Transverse colon (tissue), 4 donors: ENCODE data around the gene PRSS57. TPM values are rescaled to one million over a fixed set of nuclear protein-coding genes. Genes with fewer than 3 reads are reported as not detected.

Experiments
- DNase-seq: peaks from one replicate; pipeline ENCODE4 v3.0.0-alpha.2; 2019
- H3K27ac ChIP-seq, 4 donors: fragments of 200-600 bp; sonication (generic); 2 replicates each; pipeline ENCODE4 v1.5.1; 2016 to 2018; ENCODE audit warnings: inconsistent platforms in 4 of 4
- H3K27me3 ChIP-seq: fragments of 200-600 bp; sonication (generic); 2 replicates; pipeline ENCODE4 v1.5.1; 2017; ENCODE audit warnings: inconsistent platforms
- H3K36me3 ChIP-seq, 4 donors: fragments of 200-600 bp; sonication (generic); 2 replicates each; pipeline ENCODE4 v1.5.1; 2017 to 2019; ENCODE audit warnings: inconsistent platforms in 4 of 4
- H3K4me1 ChIP-seq, 4 donors: fragments of 200-600 bp; sonication (generic); 2 replicates each; pipeline ENCODE4 v1.5.1; 2017 to 2020; ENCODE audit warnings: inconsistent platforms in 4 of 4
- H3K4me3 ChIP-seq, 4 donors: fragments of 200-600 bp; sonication (generic); 1 replicate in 1 of 4; 2 replicates in 3 of 4; pipeline versions ENCODE4 v1.5.1 to v1.6.1; 2017 to 2019; ENCODE audit warnings: inconsistent platforms in 4 of 4
- H3K9me3 ChIP-seq, 2 donors: fragments of 200-600 bp; sonication (generic); 2 replicates each; pipeline ENCODE4 v1.5.1; 2017 to 2019; ENCODE audit warnings: inconsistent platforms in 2 of 2
- CTCF ChIP-seq, 5 experiments: fragments of 200-600 bp in 3 of 5; fragments of 450-650 bp in 2 of 5; sonication (generic) in 3 of 5; IDR thresholded peaks; 1 replicate in 2 of 5; 2 replicates in 3 of 5; pipeline ENCODE4 v1.5.1; 2016 to 2017; ENCODE audit warnings: antibody characterized with exemption in 5 of 5, inconsistent platforms in 3 of 5, mild to moderate bottlenecking in 2 of 5, moderate library complexity in 1 of 5
- EP300 ChIP-seq: sonication (generic); formaldehyde crosslinking; IDR thresholded peaks from one replicate; pipeline ENCODE4 v1.6.1; 2017; ENCODE audit warnings: antibody characterized with exemption, low read depth
- POLR2A ChIP-seq: fragments of 450-650 bp; IDR thresholded peaks from one replicate; pipeline ENCODE4 v1.6.1; 2016; ENCODE audit warnings: antibody characterized with exemption, mild to moderate bottlenecking, moderate library complexity
- POLR2AphosphoS5 ChIP-seq, 3 donors: sonication (generic); formaldehyde crosslinking; IDR thresholded peaks; one replicate each; pipeline ENCODE4 v1.6.1; 2016; ENCODE audit warnings: antibody characterized with exemption in 3 of 3
- WGBS, 2 donors: methylation state at CpG; one replicate each; pipeline ENCODE4 v1.1.5; 2018; ENCODE audit warnings: low coverage in 1 of 2; 5-methylcytosine and 5-hydroxymethylcytosine counted together
- in situ Hi-C, 4 donors: fragments of 200-750 bp; cut with MboI; loops; one replicate each; pipeline versions ENCODE4 v1.15.0 to v1.15.1; 2017; ENCODE audit warnings: low sequenced_read_pairs in 3 of 4, low pct_ligation_motif_present in 1 of 4, low pct_unique_long_range_greater_than_20kb in 1 of 4
- intact Hi-C: fragments of 100-400 bp; cut with DNase I; formaldehyde crosslinking; loops from one replicate; pipeline ENCODE4 v1.15.1; 2023; ENCODE audit warnings: low total_unique reads
- total RNA-seq, 4 donors: library from RNA; depleted of rRNA; stranded (reverse); fragments of >200 nt; gene quantifications; one replicate each; pipeline ENCODE4 v1.1.0, GENCODE V29; 2016

The PRSS57 gene
- total RNA-seq, 4 donors from 2014 or later: not detected

- Histone ChIP-seq H3K27me3 (no peaks in the 10 kb centered on the region), H3K27ac (no peak overlapping the region), H3K36me3 (no peaks in the 10 kb centered on the region), H3K4me1 (peaks cover 42 to 50% (median 44%) of the 10 kb centered on the region in 4 donors), H3K9me3 (no peaks in the 10 kb centered on the region), H3K4me3 (no peak overlapping the region)
- 77% methylated on average over 19 of the region's 19 CpGs; no CpG with 5 or more reads in 1 of the 2 donors for WGBS, 2 donors
- TF ChIP-seq CTCF (IDR thresholded peaks at IDR 0.05) (no peak), EP300 (no peak), POLR2A (no peak), POLR2AphosphoS5 (IDR thresholded peaks at IDR 0.05) (no peak)
- in situ Hi-C loops (no loop called here), intact Hi-C loops (no loop called here)
- no peak for DNase-seq
Observed at GRCh38 chr19:657611-658010, 37.6 kb downstream of the PRSS57 start.

GRCh38 chr19:656751-657559 lies 38.3 kb downstream of the PRSS57 start:
- in situ Hi-C loops (no loop called here), intact Hi-C loops (no loop called here)
- no peak overlapping the region for H3K4me3 ChIP-seq
- WGBS, 2 donors: 79% methylated on average over 36 of the region's 43 CpGs; no CpG with 5 or more reads in 1 of the 2 donors
- no peaks in the 10 kb centered on the region for H3K9me3 ChIP-seq
- TF ChIP-seq POLR2AphosphoS5 (IDR thresholded peaks at IDR 0.05): no peak
- no peak overlapping the region for H3K27ac ChIP-seq
- peaks cover 42 to 47% (median 43%) of the 10 kb centered on the region in 4 donors for H3K4me1 ChIP-seq
- peaks cover 0 to 3% (median 0%) of the 10 kb centered on the region in 4 donors for H3K36me3 ChIP-seq
- no peaks in the 10 kb centered on the region for H3K27me3 ChIP-seq
- DNase-seq: no peak

DNA sequence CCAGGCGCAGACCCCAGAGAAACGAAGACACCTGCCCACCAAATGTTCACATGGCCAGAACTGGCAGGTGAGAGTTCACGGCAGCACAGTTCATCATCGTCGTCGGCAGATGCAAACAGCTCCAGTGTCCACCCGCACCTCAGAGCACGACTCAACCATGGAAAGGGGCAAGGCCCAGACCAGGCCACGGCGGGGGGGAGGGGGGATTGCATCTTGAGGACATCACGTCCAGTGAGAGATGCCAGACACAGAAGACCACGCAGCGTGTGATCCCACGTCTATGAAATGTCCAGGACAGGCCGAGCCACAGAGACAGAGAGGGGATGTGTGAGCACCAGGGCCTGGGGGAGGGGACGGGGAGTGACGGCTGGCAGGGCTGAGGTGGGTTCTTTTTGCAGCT lies 39.6 kb downstream of the PRSS57 start:
- no peaks in the 10 kb centered on the region for H3K27me3 ChIP-seq
- in situ Hi-C loops (no loop called here), intact Hi-C loops (no loop called here)
- TF ChIP-seq CTCF (IDR thresholded peaks at IDR 0.05) (no peak), POLR2AphosphoS5 (IDR thresholded peaks at IDR 0.05) (no peak)
- H3K27ac ChIP-seq: no peak overlapping the region
- H3K4me3 ChIP-seq: no peak overlapping the region
- no peak for DNase-seq
- H3K9me3 ChIP-seq: no peaks in the 10 kb centered on the region
- peaks cover 0 to 12% (median 3%) of the 10 kb centered on the region in 4 donors for H3K36me3 ChIP-seq
- 80 to 86% methylated on average over 2 to 16 of the region's 17 CpGs for WGBS, 2 donors
- peaks cover 30 to 35% (median 32%) of the 10 kb centered on the region in 4 donors for H3K4me1 ChIP-seq

- peaks cover 0 to 24% (median 9%) of the 10 kb centered on the region in 4 donors for H3K36me3 ChIP-seq
- no peak for DNase-seq
- WGBS, 2 donors: 89% methylated on average over 17 of the region's 17 CpGs; no CpG with 5 or more reads in 1 of the 2 donors
- H3K27ac ChIP-seq: no peak overlapping the region
- no peaks in the 10 kb centered on the region for H3K27me3 ChIP-seq
- H3K9me3 ChIP-seq: no peaks in the 10 kb centered on the region
- intact Hi-C loops: no loop called here
- in situ Hi-C loops: no loop called here
- peaks cover 9 to 12% (median 11%) of the 10 kb centered on the region in 4 donors for H3K4me1 ChIP-seq
- TF ChIP-seq EP300: no peak
- H3K4me3 ChIP-seq: no peak overlapping the region
Observed at GRCh38 chr19:653425-653824, 41.8 kb downstream of the PRSS57 start.

GRCh38 chr19:652467-653389 lies 42.5 kb downstream of the PRSS57 start:
- DNase-seq: no peak
- no peaks in the 10 kb centered on the region for H3K9me3 ChIP-seq
- in situ Hi-C loops (no loop called here), intact Hi-C loops (no loop called here)
- no peaks in the 10 kb centered on the region for H3K27me3 ChIP-seq
- no peak overlapping the region for H3K27ac ChIP-seq
- H3K4me3 ChIP-seq: no peak overlapping the region
- 94% methylated on average over 3 to 46 of the region's 54 CpGs for WGBS, 2 donors
- TF ChIP-seq EP300 (no peak), POLR2A (no peak)
- peaks cover 2 to 5% (median 4%) of the 10 kb centered on the region in 4 donors for H3K4me1 ChIP-seq
- peaks cover 0 to 31% (median 16%) of the 10 kb centered on the region in 4 donors for H3K36me3 ChIP-seq
